Measurements from ENCODE around the gene ANO6.
"Not testable (repeated sequence)": the region's sequence is repeated elsewhere in the genome, so short reads cannot be mapped to it uniquely, and the experiment has no call there.

ANO6 gene

GRCh38 chr12:45242180-45242579, 26.3 kb downstream of the ANO6 start:
- DNase-seq, result no peak

- no peak for DNase-seq
Measured at GRCh38 chr12:45243963-45244362, 28.1 kb downstream of the ANO6 start.

GRCh38 chr12:45244561-45245343, 28.9 kb downstream of the ANO6 start:
- peak; percentile 26 for DNase-seq

GRCh38 chr12:45246236-45246635, 30.3 kb downstream of the ANO6 start:
- DNase-seq, result no peak

- no peak for DNase-seq
Measured at GRCh38 chr12:45247589-45247988, 31.7 kb downstream of the ANO6 start.

- no peak for DNase-seq
Measured at GRCh38 chr12:45248095-45248494, 32.2 kb downstream of the ANO6 start.

GRCh38 chr12:45254254-45254653, 38.4 kb downstream of the ANO6 start:
- DNase-seq, result no peak

- DNase-seq, result no peak
Measured at GRCh38 chr12:45256721-45257120, 40.8 kb downstream of the ANO6 start.

- DNase-seq, result no peak
Measured at GRCh38 chr12:45257185-45257930, 41.5 kb downstream of the ANO6 start.

- peak; percentile 70 for DNase-seq
Measured at GRCh38 chr12:45259675-45260074, 43.8 kb downstream of the ANO6 start.

GRCh38 chr12:45260104-45260815, 44.4 kb downstream of the ANO6 start:
- DNase-seq, result peak; percentile 38

GRCh38 chr12:45260854-45261253, 45.0 kb downstream of the ANO6 start:
- DNase-seq, result no peak

- not testable (repeated sequence) for DNase-seq
Measured at GRCh38 chr12:45262185-45262584, 46.3 kb downstream of the ANO6 start.

- DNase-seq, result no peak
Measured at GRCh38 chr12:45263587-45263986, 47.7 kb downstream of the ANO6 start.

- peak; percentile 95 for DNase-seq
Measured at GRCh38 chr12:45268672-45269411, 52.9 kb downstream of the ANO6 start.

- DNase-seq, result no peak
Measured at GRCh38 chr12:45269412-45269751, 53.5 kb downstream of the ANO6 start.

GRCh38 chr12:45270951-45271350, 55.1 kb downstream of the ANO6 start:
- no peak for DNase-seq

GRCh38 chr12:45273717-45274271, 57.9 kb downstream of the ANO6 start:
- DNase-seq, result peak; percentile 96

GRCh38 chr12:45276154-45276755, 60.4 kb downstream of the ANO6 start:
- no peak for DNase-seq

- no peak for DNase-seq
Measured at GRCh38 chr12:45278447-45278846, 62.6 kb downstream of the ANO6 start.

GRCh38 chr12:45279931-45280830, 64.3 kb downstream of the ANO6 start:
- no peak for DNase-seq
